ACC112 (cell line): ENCODE measurements around the gene RPUSD2.

Experiments used
- H2AFZ ChIP-seq: fragments of 200-600 bp; sonication (generic); one replicate; pipeline ENCODE4 v1.6.0; 2017; ENCODE audit warnings: antibody characterized with exemption, low read length; ENCODE audit not compliant: unreplicated experiment
- H3K27ac ChIP-seq: fragments of 200-600 bp; sonication (generic); 2 replicates; pipeline ENCODE4 v1.5.1; 2014; ENCODE audit warnings: low read depth, mild to moderate bottlenecking, antibody characterized with exemption, low read length, moderate library complexity
- H3K27me3 ChIP-seq: fragments of 200-600 bp; sonication (generic); 2 replicates; pipeline ENCODE4 v1.6.1; 2014; ENCODE audit warnings: mild to moderate bottlenecking, antibody characterized with exemption, low read length, moderate library complexity, mixed read lengths; ENCODE audit not compliant: insufficient read depth
- H3K36me3 ChIP-seq: fragments of 200-600 bp; sonication (generic); 2 replicates; pipeline ENCODE4 v1.6.1; 2016; ENCODE audit warnings: mild to moderate bottlenecking, antibody characterized with exemption, low read length, moderate library complexity, mixed read lengths; ENCODE audit not compliant: insufficient read depth
- H3K4me1 ChIP-seq: fragments of 200-600 bp; sonication (generic); one replicate; pipeline ENCODE4 v1.6.1; 2016; ENCODE audit warnings: low read length, mixed read lengths; ENCODE audit not compliant: insufficient read depth, unreplicated experiment, control insufficient read depth
- H3K4me3 ChIP-seq: fragments of 200-600 bp; sonication (generic); 2 replicates; pipeline ENCODE4 v1.5.1; 2014; ENCODE audit warnings: mild to moderate bottlenecking, low read depth, low read length
- H3K79me2 ChIP-seq: fragments of 200-600 bp; sonication (generic); one replicate; pipeline ENCODE4 v1.6.0; 2016; ENCODE audit warnings: low read length; ENCODE audit not compliant: control insufficient read depth, unreplicated experiment, insufficient read depth

Gene RPUSD2, protein sequence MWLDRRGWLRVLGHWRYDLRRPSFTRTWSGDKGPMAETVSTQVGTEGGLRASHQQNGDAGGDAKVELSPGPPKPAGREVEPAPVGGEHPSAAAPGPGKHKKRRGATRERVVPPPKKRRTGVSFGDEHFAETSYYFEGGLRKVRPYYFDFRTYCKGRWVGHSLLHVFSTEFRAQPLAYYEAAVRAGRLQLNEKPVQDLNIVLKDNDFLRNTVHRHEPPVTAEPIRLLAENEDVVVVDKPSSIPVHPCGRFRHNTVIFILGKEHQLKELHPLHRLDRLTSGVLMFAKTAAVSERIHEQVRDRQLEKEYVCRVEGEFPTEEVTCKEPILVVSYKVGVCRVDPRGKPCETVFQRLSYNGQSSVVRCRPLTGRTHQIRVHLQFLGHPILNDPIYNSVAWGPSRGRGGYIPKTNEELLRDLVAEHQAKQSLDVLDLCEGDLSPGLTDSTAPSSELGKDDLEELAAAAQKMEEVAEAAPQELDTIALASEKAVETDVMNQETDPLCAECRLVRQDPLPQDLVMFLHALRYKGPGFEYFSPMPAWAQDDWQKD

DNA sequence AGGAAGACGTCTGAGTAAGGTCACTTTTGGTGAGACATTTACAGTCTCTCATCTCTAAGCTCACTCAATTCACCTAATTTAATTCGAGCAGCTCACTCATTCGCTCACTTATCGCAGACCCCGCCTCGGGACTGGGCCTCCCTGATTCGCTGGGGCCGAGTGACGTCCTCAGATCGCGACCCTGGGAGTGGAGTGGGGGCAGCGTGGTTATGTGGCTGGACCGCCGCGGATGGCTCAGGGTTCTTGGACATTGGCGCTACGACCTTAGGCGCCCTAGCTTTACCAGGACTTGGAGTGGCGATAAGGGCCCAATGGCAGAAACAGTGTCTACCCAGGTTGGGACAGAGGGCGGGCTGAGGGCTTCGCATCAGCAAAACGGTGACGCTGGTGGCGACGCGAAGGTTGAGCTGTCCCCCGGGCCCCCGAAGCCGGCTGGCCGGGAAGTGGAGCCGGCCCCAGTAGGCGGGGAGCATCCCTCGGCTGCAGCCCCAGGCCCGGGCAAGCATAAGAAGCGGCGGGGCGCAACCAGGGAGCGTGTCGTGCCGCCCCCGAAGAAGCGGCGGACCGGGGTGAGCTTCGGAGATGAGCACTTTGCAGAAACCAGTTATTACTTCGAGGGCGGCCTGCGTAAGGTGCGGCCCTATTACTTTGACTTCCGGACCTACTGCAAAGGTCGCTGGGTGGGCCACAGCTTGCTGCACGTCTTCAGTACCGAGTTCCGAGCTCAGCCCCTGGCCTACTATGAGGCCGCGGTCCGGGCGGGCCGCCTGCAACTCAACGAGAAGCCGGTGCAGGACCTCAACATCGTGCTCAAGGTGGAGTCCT lies at the start of gene RPUSD2:
Gene RPUSD2, plus strand, starts transcription at position 171 of the 825 bp plus-strand sequence. Its CDS starts 39 bp downstream, at position 210.
- Histone ChIP-seq H3K27me3 (no peaks in the 10 kb centered on the region), H3K79me2 (peaks cover 23% of the 10 kb centered on the region), H3K4me3 (peak within 1 kb of the TSS; percentile 80), H3K27ac (peak within 1 kb of the TSS; percentile 44; the same call in 1 of the 2 replicates), H2AFZ (peak within 1 kb of the TSS; percentile 86), H3K36me3 (no peaks in the 10 kb centered on the region), H3K4me1 (peaks cover 8% of the 10 kb centered on the region)

- Histone ChIP-seq H3K4me3 (no peak overlapping the region), H3K27me3 (no peaks in the 10 kb centered on the region), H3K4me1 (peaks cover 5% of the 10 kb centered on the region), H3K79me2 (no peaks in the 10 kb centered on the region), H3K36me3 (no peaks in the 10 kb centered on the region), H3K27ac (no peak overlapping the region), H2AFZ (no peak overlapping the region)
These were observed 45.5 kb upstream of the RPUSD2 start for GRCh38 chr15:40523611-40524010.

DNA sequence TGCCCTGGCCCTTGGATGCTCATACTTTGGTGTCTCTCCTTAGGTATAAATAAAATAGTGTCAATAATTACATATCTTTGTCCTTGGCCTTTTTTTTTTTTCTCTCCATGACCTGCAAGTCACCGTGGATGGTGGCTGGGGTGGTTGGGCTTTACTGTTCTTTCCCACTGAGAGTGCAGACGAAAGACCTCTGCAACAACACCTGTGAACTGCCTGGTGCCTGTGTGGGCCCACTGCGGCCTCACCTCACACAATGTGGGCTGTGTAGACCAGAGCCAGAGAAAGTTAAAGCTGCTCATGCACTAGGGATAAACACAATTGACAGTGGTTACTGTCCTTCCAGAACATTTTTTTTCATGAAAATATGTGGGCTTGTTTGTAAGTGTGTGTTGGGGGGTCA lies 43.2 kb upstream of the RPUSD2 start:
- H3K4me3 ChIP-seq, result no peak overlapping the region
- H3K4me1 ChIP-seq, result no peaks in the 10 kb centered on the region
- H3K27me3 ChIP-seq, result no peaks in the 10 kb centered on the region
- H2AFZ ChIP-seq, result no peak overlapping the region
- no peaks in the 10 kb centered on the region for H3K79me2 ChIP-seq
- no peaks in the 10 kb centered on the region for H3K36me3 ChIP-seq
- no peak overlapping the region for H3K27ac ChIP-seq

DNA sequence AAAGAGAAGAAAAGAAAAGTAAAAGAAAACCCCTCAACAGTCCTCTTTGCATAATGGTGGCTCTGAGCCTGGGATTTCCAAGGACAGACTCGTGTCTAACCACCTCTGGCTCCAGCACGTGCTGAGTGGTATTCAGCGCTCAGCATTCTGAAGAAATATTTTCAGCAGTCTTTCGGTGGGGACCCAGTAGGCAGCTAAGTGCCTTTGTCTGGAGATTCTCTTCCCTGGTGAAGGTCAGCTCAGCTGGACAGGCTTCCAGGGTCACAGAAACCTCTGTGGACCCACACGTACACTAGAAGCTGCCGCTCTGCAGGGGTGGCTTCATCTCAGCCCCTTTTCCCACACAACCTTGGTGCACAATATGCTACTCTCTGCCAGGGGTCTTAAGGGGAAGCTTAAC lies 40.3 kb upstream of the RPUSD2 start:
- Histone ChIP-seq H2AFZ (no peak overlapping the region), H3K27ac (no peak overlapping the region), H3K4me3 (no peak overlapping the region), H3K4me1 (no peaks in the 10 kb centered on the region), H3K79me2 (no peaks in the 10 kb centered on the region), H3K36me3 (no peaks in the 10 kb centered on the region), H3K27me3 (no peaks in the 10 kb centered on the region)

DNA sequence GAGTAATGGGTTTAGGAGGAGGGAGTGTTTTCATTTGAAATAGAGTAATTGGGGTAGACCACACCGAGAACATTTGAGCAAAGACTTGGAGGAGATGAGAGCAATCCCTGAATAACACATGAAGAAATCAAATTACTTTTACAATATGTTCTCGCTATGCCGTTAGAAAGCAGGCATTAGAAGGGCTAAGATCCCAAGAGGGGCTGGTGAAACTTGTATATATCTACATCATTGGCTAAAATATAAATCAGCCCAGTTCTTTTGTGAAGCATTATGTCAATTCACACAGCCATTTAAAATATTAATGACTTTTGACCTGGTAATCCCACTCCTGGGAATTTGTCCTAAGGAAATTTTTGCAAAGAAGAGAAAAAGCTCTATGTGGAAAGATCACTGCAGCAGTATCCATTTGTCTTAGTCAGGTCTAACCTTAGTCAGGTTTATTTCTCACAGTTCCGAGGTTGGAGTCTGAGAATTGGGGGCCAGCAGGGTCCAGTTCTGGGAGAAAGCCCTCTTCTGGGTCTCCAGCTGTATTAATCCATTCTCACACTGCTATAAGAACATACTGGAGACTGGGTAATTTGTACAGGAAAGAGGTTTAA lies 35.2 kb upstream of the RPUSD2 start:
- peaks cover 15% of the 10 kb centered on the region for H3K4me1 ChIP-seq
- no peaks in the 10 kb centered on the region for H3K36me3 ChIP-seq
- no peak overlapping the region for H2AFZ ChIP-seq
- H3K79me2 ChIP-seq, result no peaks in the 10 kb centered on the region
- no peak overlapping the region for H3K27ac ChIP-seq
- no peaks in the 10 kb centered on the region for H3K27me3 ChIP-seq
- H3K4me3 ChIP-seq, result no peak overlapping the region

- Histone ChIP-seq H3K36me3 (no peaks in the 10 kb centered on the region), H3K4me1 (peaks cover 15% of the 10 kb centered on the region), H3K27ac (no peak overlapping the region)
These were observed 34.7 kb upstream of the RPUSD2 start for GRCh38 chr15:40534371-40534770.

DNA sequence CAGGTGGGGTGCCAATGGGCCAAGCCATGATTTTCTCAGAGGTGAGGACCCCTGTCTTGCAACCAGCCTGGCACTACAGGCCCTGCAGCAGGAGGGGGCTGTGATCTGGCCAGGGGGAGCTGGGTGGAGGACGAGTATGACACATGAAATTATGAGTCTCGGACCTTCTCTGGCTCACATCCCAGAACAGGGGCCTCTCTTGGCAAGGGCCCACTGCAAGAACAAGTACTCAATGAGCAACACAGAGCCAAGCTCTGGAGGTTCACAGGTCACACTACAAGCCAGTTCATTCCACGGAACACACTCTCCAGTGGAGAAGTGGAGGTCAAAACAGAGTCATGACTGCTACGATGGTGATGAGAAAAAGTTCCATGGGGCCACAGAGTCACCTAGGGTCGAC lies 32.6 kb upstream of the RPUSD2 start:
- Histone ChIP-seq H3K36me3 (no peaks in the 10 kb centered on the region), H2AFZ (no peak overlapping the region), H3K79me2 (no peaks in the 10 kb centered on the region), H3K4me3 (no peak overlapping the region), H3K27ac (no peak overlapping the region), H3K4me1 (peaks cover 15% of the 10 kb centered on the region), H3K27me3 (no peaks in the 10 kb centered on the region)

More at GRCh38 chr15:40534371-40534770, 34.7 kb upstream of the RPUSD2 start:
- no peaks in the 10 kb centered on the region for H3K27me3 ChIP-seq
- H2AFZ ChIP-seq, result no peak overlapping the region
- no peak overlapping the region for H3K4me3 ChIP-seq
- H3K79me2 ChIP-seq, result no peaks in the 10 kb centered on the region

DNA sequence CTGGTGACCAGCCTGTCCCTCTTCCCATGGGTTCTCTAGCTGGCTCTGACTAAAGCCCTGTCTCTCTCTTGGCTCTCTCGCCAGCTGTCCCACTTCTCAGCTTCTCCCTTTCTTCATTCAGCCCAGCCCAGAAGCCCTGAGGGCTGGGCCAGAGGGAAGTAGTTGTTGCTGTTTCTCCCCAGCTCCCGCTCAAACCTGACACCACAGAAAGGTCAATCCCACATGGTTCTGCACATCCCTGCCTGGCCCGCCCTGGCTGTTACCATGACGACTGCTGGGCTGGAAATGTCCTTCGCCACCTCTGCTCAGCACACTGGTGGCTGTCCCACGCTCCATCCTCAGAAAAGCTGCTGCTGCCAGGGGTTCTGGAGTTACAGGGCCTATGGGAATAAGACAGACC lies 30.1 kb upstream of the RPUSD2 start:
- Histone ChIP-seq H3K36me3 (no peaks in the 10 kb centered on the region), H3K27me3 (no peaks in the 10 kb centered on the region), H3K79me2 (no peaks in the 10 kb centered on the region), H2AFZ (no peak overlapping the region), H3K4me3 (no peak overlapping the region), H3K27ac (no peak overlapping the region), H3K4me1 (peaks cover 15% of the 10 kb centered on the region)

GRCh38 chr15:40543082-40543481 lies 26.0 kb upstream of the RPUSD2 start:
- no peaks in the 10 kb centered on the region for H3K79me2 ChIP-seq
- H3K4me1 ChIP-seq, result no peaks in the 10 kb centered on the region
- H3K36me3 ChIP-seq, result no peaks in the 10 kb centered on the region
- no peak overlapping the region for H3K27ac ChIP-seq
- no peaks in the 10 kb centered on the region for H3K27me3 ChIP-seq
- no peak overlapping the region for H3K4me3 ChIP-seq
- no peak overlapping the region for H2AFZ ChIP-seq

GRCh38 chr15:40543631-40544294 lies 25.3 kb upstream of the RPUSD2 start:
- Histone ChIP-seq H3K79me2 (no peaks in the 10 kb centered on the region), H3K27ac (no peak overlapping the region), H2AFZ (no peak overlapping the region), H3K36me3 (no peaks in the 10 kb centered on the region), H3K4me1 (no peaks in the 10 kb centered on the region), H3K27me3 (no peaks in the 10 kb centered on the region), H3K4me3 (no peak overlapping the region)
